MM.1S (cell line): Measurements from ENCODE around the gene RARB.

ENCODE experiments used
- EZH2phosphoT487 ChIP-seq: fragments of 300-600 bp; sonication (generic); IDR thresholded peaks from 2 replicates; pipeline ENCODE4 v1.6.1; 2018; ENCODE audit warnings: antibody characterized with exemption, low read length
- TF ChIP-seq, protein P1 (sequence below): fragments of 300-600 bp; sonication (generic); IDR thresholded peaks from 2 replicates; pipeline ENCODE4 v1.5.1; 2016; ENCODE audit warnings: antibody characterized with exemption, low read length, mixed read lengths

DNA sequence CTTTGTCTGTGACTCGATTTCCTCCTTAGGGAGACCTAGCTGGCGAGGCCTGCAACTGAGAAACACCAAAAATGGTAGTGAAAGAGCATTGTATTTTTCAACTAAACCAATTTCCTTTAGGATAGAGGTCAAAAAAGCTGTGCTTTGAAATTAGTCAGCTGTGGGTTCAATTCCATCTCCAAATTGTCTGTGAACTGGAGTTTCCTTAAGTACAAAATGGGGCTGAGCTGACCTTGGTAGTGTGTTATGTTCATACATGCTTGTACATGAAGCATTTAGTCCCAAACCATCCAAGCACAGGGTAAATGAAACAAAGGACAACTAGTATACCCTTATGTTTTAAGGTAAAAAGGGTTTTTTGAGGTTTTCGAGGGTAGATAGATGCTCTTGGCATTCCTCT is 99.3 kb downstream of the RARB start:
- TF ChIP-seq, protein P1, sequence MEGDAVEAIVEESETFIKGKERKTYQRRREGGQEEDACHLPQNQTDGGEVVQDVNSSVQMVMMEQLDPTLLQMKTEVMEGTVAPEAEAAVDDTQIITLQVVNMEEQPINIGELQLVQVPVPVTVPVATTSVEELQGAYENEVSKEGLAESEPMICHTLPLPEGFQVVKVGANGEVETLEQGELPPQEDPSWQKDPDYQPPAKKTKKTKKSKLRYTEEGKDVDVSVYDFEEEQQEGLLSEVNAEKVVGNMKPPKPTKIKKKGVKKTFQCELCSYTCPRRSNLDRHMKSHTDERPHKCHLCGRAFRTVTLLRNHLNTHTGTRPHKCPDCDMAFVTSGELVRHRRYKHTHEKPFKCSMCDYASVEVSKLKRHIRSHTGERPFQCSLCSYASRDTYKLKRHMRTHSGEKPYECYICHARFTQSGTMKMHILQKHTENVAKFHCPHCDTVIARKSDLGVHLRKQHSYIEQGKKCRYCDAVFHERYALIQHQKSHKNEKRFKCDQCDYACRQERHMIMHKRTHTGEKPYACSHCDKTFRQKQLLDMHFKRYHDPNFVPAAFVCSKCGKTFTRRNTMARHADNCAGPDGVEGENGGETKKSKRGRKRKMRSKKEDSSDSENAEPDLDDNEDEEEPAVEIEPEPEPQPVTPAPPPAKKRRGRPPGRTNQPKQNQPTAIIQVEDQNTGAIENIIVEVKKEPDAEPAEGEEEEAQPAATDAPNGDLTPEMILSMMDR, result no peak
- no peak for TF ChIP-seq EZH2phosphoT487
